H1 (cell line): ENCODE results near the gene KIF26B. TPM values are rescaled to one million over a fixed set of nuclear protein-coding genes. Genes with fewer than 3 reads are reported as not detected.

Experiments used
- CTCF ChIA-PET: fragments of 300-600 bp; sonication (Branson Sonifier 250); formaldehyde crosslinking; loops from one replicate; lab custom pipeline; 2021; ENCODE audit not compliant: partially characterized antibody; lab: Charles Lee
- POLR2A ChIA-PET: fragments of 300-600 bp; sonication (Branson Sonifier 250); formaldehyde crosslinking; loops from one replicate; lab custom pipeline; 2021; ENCODE audit warnings: inconsistent platforms; ENCODE audit not compliant: partially characterized antibody; lab: Charles Lee
- DNase-seq, 2 experiments: peaks; one replicate each; pipeline versions ENCODE4 v3.0.0 to v3.0.0-alpha.2; 2010 to 2022; ENCODE audit warnings: low spot score in 2 of 2, low read depth in 1 of 2, mixed read lengths in 1 of 2
- FAIRE-seq: peaks from 2 replicates; lab custom pipeline; 2011; peaks lifted over from hg19 to GRCh38; lab: Jason Lieb, UNC
- H2AFZ ChIP-seq: 2 replicates; pipeline ENCODE4 v1.8.1; 2012; ENCODE audit warnings: low read length, inconsistent platforms
- H2AK5ac ChIP-seq: 2 replicates; pipeline ENCODE4 v1.6.1; 2013; ENCODE audit warnings: low read depth, low read length
- H2BK120ac ChIP-seq: replicated peaks from 2 replicates; pipeline ENCODE3; 2013; ENCODE audit warnings: low read depth, low read length, inconsistent platforms
- H2BK12ac ChIP-seq: 2 replicates; pipeline ENCODE4 v1.6.1; 2013; ENCODE audit warnings: low read depth, low read length
- H2BK15ac ChIP-seq: 2 replicates; pipeline ENCODE4 v1.6.1; 2013; ENCODE audit warnings: low read length
- H2BK20ac ChIP-seq: 2 replicates; pipeline ENCODE4 v1.6.1; 2013; ENCODE audit warnings: low read length
- H2BK5ac ChIP-seq: 2 replicates; pipeline ENCODE4 v1.6.1; 2013; ENCODE audit warnings: low read depth, low read length
- H3K14ac ChIP-seq: 2 replicates; pipeline ENCODE4 v1.6.1; 2013; ENCODE audit warnings: inconsistent platforms; ENCODE audit not compliant: insufficient read length
- H3K18ac ChIP-seq: 2 replicates; pipeline ENCODE4 v1.6.1; 2013; ENCODE audit warnings: low read length; ENCODE audit errors: extremely low read depth
- H3K23ac ChIP-seq: 2 replicates; pipeline ENCODE4 v1.6.1; 2013; ENCODE audit warnings: inconsistent platforms; ENCODE audit not compliant: insufficient read length
- H3K23me2 ChIP-seq: 2 replicates; pipeline ENCODE4 v1.6.1; 2013; ENCODE audit warnings: low read depth, low read length
- H3K27ac ChIP-seq: 2 replicates; pipeline ENCODE4 v1.6.1; 2011; ENCODE audit warnings: low read depth, low read length, inconsistent platforms
- H3K27me3 ChIP-seq, 4 experiments: replicated peaks in 1 of 4; 1 replicate in 1 of 4; 2 replicates in 3 of 4; pipeline versions ENCODE4 v1.6.1 to v1.8.1; 2011 to 2013; ENCODE audit warnings: low read length in 3 of 4, mild to moderate bottlenecking in 3 of 4, inconsistent platforms in 2 of 4, mixed read lengths in 2 of 4, moderate library complexity in 1 of 4; ENCODE audit not compliant: control insufficient read depth in 3 of 4, insufficient read depth in 3 of 4; ENCODE audit errors: extremely low read depth in 1 of 4
- H3K36me3 ChIP-seq, 4 experiments: 2 replicates each; pipeline versions ENCODE4 v1.6.1 to v1.8.1; 2011 to 2013; ENCODE audit warnings: mild to moderate bottlenecking in 4 of 4, low read length in 3 of 4, moderate library complexity in 2 of 4, control low read depth in 1 of 4, inconsistent platforms in 1 of 4; ENCODE audit not compliant: insufficient read depth in 4 of 4, control insufficient read depth in 2 of 4
- H3K4ac ChIP-seq: replicated peaks from 2 replicates; pipeline ENCODE3; 2013; ENCODE audit warnings: low read length, low read depth, mixed read lengths, inconsistent platforms; ENCODE audit not compliant: insufficient read length
- H3K4me1 ChIP-seq, 4 experiments: replicated peaks in 1 of 4; 1 replicate in 1 of 4; 2 replicates in 3 of 4; pipeline versions ENCODE4 v1.6.1 to v1.8.1; 2011 to 2013; ENCODE audit warnings: low read length in 3 of 4, inconsistent platforms in 2 of 4, mixed read lengths in 1 of 4; ENCODE audit not compliant: insufficient read depth in 4 of 4, control insufficient read depth in 3 of 4
- H3K4me2 ChIP-seq, 2 experiments: 2 replicates each; pipeline versions ENCODE4 v1.6.1 to v1.8.1; 2011 to 2013; ENCODE audit warnings: low read depth in 2 of 2, low read length in 2 of 2, control low read depth in 1 of 2, inconsistent platforms in 1 of 2, mild to moderate bottlenecking in 1 of 2; ENCODE audit not compliant: insufficient read depth in 1 of 2
- H3K4me3 ChIP-seq, 4 experiments: fragments of 200-600, 300-600 bp in 1 of 4; sonication (generic), shearing (Covaris generic), sonication (Bioruptor Twin) in 1 of 4; 2 replicates each; pipeline versions ENCODE4 v1.5.1 to v1.8.1; 2011 to 2016; ENCODE audit warnings: low read length in 4 of 4, low read depth in 3 of 4, control low read depth in 2 of 4, inconsistent platforms in 2 of 4, mild to moderate bottlenecking in 2 of 4, mixed read lengths in 1 of 4, moderate library complexity in 1 of 4; ENCODE audit not compliant: insufficient read depth in 2 of 4; ENCODE audit errors: extremely low read depth in 1 of 4
- H3K56ac ChIP-seq: replicated peaks from 2 replicates; pipeline ENCODE3; 2013; ENCODE audit warnings: low read depth, mild to moderate bottlenecking, mixed read lengths, low read length, inconsistent platforms; ENCODE audit not compliant: insufficient read length
- H3K79me1 ChIP-seq: 2 replicates; pipeline ENCODE4 v1.6.1; 2013; ENCODE audit warnings: low read depth, low read length, control low read depth
- H3K79me2 ChIP-seq, 2 experiments: 2 replicates each; pipeline versions ENCODE4 v1.6.1 to v1.8.1; 2012 to 2013; ENCODE audit warnings: low read length in 2 of 2, mild to moderate bottlenecking in 2 of 2, inconsistent platforms in 1 of 2; ENCODE audit not compliant: insufficient read depth in 2 of 2, control insufficient read depth in 1 of 2
- H3K9ac ChIP-seq, 4 experiments: replicated peaks in 1 of 4; 1 replicate in 1 of 4; 2 replicates in 3 of 4; pipeline versions ENCODE4 v1.6.1 to v1.8.1; 2011 to 2013; ENCODE audit warnings: low read depth in 3 of 4, low read length in 3 of 4, control low read depth in 2 of 4, mild to moderate bottlenecking in 2 of 4, moderate library complexity in 2 of 4, inconsistent platforms in 1 of 4; ENCODE audit errors: extremely low read depth in 1 of 4
- H3K9me3 ChIP-seq, 2 experiments: 2 replicates each; pipeline versions ENCODE4 v1.6.1 to v1.8.1; 2012 to 2013; ENCODE audit warnings: mild to moderate bottlenecking in 2 of 2, moderate library complexity in 2 of 2, control low read depth in 1 of 2, inconsistent platforms in 1 of 2, low read depth in 1 of 2, low read length in 1 of 2, mixed read lengths in 1 of 2; ENCODE audit not compliant: insufficient read depth in 2 of 2
- H4K20me1 ChIP-seq, 2 experiments: replicated peaks in 1 of 2; 2 replicates each; pipeline versions ENCODE3 to v1.8.1; 2011 to 2013; ENCODE audit warnings: inconsistent platforms in 2 of 2, low read length in 2 of 2, mild to moderate bottlenecking in 1 of 2; ENCODE audit not compliant: insufficient read depth in 2 of 2, control insufficient read depth in 1 of 2
- H4K5ac ChIP-seq: 2 replicates; pipeline ENCODE4 v1.6.1; 2013; ENCODE audit warnings: low read length, low read depth, mixed read lengths, inconsistent platforms; ENCODE audit not compliant: insufficient read length
- H4K8ac ChIP-seq: 2 replicates; pipeline ENCODE4 v1.8.0; 2013; ENCODE audit warnings: mild to moderate bottlenecking, moderate library complexity, low read length, inconsistent platforms; ENCODE audit not compliant: insufficient read depth; ENCODE audit errors: extremely low read depth
- H4K91ac ChIP-seq: replicated peaks from 2 replicates; pipeline ENCODE3; 2013; ENCODE audit warnings: low read length, mixed read lengths, inconsistent platforms; ENCODE audit not compliant: insufficient read length
- CEBPB ChIP-seq: IDR thresholded peaks from 2 replicates; pipeline ENCODE4 v1.6.1; 2012; ENCODE audit warnings: low read depth, low read length
- CHD1 ChIP-seq: IDR thresholded peaks from 2 replicates; pipeline ENCODE4 v1.6.1; 2012; ENCODE audit warnings: low read depth, low read length, improper control_type of control experiment
- CREB1 ChIP-seq: IDR thresholded peaks from 2 replicates; pipeline ENCODE4 v1.6.1; 2012; ENCODE audit warnings: inconsistent platforms
- EGR1 ChIP-seq: IDR thresholded peaks from 2 replicates; pipeline ENCODE4 v1.6.1; 2011; ENCODE audit warnings: low read depth, low read length, borderline replicate concordance
- GABPA ChIP-seq: IDR thresholded peaks from 2 replicates; pipeline ENCODE4 v1.6.1; 2011; ENCODE audit warnings: mild to moderate bottlenecking, low read length, moderate library complexity, borderline replicate concordance; ENCODE audit not compliant: insufficient read depth
- PHF8 ChIP-seq: fragments of 200-600 bp; sonication (generic); conservative IDR thresholded peaks from 2 replicates; pipeline ENCODE4 v1.7.1; 2012; ENCODE audit warnings: low read depth, mild to moderate bottlenecking, inconsistent platforms, low read length, moderate library complexity
- RAD21 ChIP-seq, 2 experiments: IDR thresholded peaks in 1 of 2; conservative IDR thresholded peaks in 1 of 2; 2 replicates each; pipeline ENCODE4 v1.6.1; 2011; ENCODE audit warnings: low read depth in 2 of 2, low read length in 2 of 2, improper control_type of control experiment in 1 of 2, inconsistent platforms in 1 of 2, mild to moderate bottlenecking in 1 of 2, moderate library complexity in 1 of 2
- RFX5 ChIP-seq: IDR thresholded peaks from 2 replicates; pipeline ENCODE4 v1.6.1; 2011; ENCODE audit warnings: low read depth, low read length, improper control_type of control experiment, borderline replicate concordance
- SAP30 ChIP-seq: fragments of 300-600 bp; sonication (generic); IDR thresholded peaks from 2 replicates; pipeline ENCODE4 v1.7.1; 2012; ENCODE audit warnings: low read length, moderate library complexity, mild to moderate bottlenecking, inconsistent platforms; ENCODE audit not compliant: insufficient read depth, insufficient replicate concordance
- SIN3A ChIP-seq, 2 experiments: IDR thresholded peaks in 1 of 2; conservative IDR thresholded peaks in 1 of 2; 2 replicates each; pipeline ENCODE4 v1.6.1; 2011 to 2012; ENCODE audit warnings: low read length in 2 of 2, improper control_type of control experiment in 1 of 2, low read depth in 1 of 2, mild to moderate bottlenecking in 1 of 2
- SIX5 ChIP-seq: IDR thresholded peaks from 2 replicates; pipeline ENCODE4 v1.6.1; 2011; ENCODE audit warnings: mild to moderate bottlenecking, low read depth, low read length
- SP1 ChIP-seq: IDR thresholded peaks from 2 replicates; pipeline ENCODE4 v1.6.1; 2011; ENCODE audit warnings: low read depth, low read length
- SP2 ChIP-seq: IDR thresholded peaks from 2 replicates; pipeline ENCODE4 v1.6.1; 2012; ENCODE audit warnings: mild to moderate bottlenecking, low read length, inconsistent platforms
- SP4 ChIP-seq: IDR thresholded peaks from 2 replicates; pipeline ENCODE4 v1.6.1; 2012; ENCODE audit warnings: low read length, inconsistent platforms
- WGBS, 2 experiments: shearing (Covaris generic) in 1 of 2; methylation state at CpG; one replicate each; pipeline versions ENCODE4 v1.1.6 to v1.1.7; 2013 to 2015; ENCODE audit warnings: low lambda C conversion rate in 2 of 2, mixed read lengths in 2 of 2, inconsistent platforms in 1 of 2, low coverage in 1 of 2, missing lambda C conversion rate in 1 of 2; ENCODE audit not compliant: insufficient replicate concordance in 2 of 2, insufficient coverage in 1 of 2, insufficient read length in 1 of 2; ENCODE audit errors: extremely low coverage in 1 of 2, missing lambda C conversion rate in 1 of 2; 5-methylcytosine and 5-hydroxymethylcytosine counted together
- polyA plus RNA-seq, 7 experiments: library from polyadenylated mRNA; depleted of rRNA in 3 of 7; stranded (reverse) in 5 of 7; unstranded in 2 of 7; fragments of >200 nt in 5 of 7; fragments of 200-250 nt in 2 of 7; gene quantifications; 1 replicate in 5 of 7; 2 replicates in 1 of 7; 4 replicates in 1 of 7; pipeline versions ENCODE4 v1.2.1 to v1.2.3, GENCODE V29; 2011 to 2013; ENCODE audit warnings: missing spikeins in 2 of 7, mixed read lengths in 2 of 7
- total RNA-seq: library from RNA; stranded (reverse); fragmentation: NEBNext Ultra II Directional; extraction: Animal tissue kit (Norgen Biotek cat#: 25700); gene quantifications from 2 replicates; pipeline ENCODE4 v1.2.1, GENCODE V29; 2021
- TF ChIP-seq, protein P1 (sequence below): IDR thresholded peaks from 2 replicates; pipeline ENCODE4 v1.6.1; 2012; ENCODE audit warnings: inconsistent platforms

KIF26B gene
- total and polyA plus RNA-seq, 2 of the 8 experiments (the other 6 are each of a cell fraction or from before 2014, with no cell fraction given), result 0.06 to 0.28 TPM

DNA sequence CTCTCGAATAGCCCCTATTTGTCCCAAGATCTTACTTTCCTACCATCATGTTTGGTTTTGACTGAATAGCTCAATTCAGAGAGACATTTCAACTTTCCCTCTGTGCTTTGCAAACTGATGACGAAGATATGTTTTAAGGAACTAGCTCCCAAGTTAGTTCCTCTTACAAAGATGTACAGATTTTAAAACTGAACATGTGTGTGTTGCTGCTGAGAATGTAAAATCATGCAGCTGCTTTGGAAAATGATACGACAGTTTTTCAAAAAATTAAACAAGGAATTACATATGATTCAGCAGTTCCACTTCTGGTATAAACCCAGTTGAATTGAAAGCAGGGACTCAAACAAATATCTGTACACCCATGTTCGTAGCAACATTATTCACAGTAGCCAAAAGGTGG is 33.6 kb downstream of the KIF26B start:
- H3K9me3 ChIP-seq, result no peaks in the 10 kb centered on the region
- no peak overlapping the region for H2BK120ac ChIP-seq
- no peak overlapping the region for H4K91ac ChIP-seq
- H3K9ac ChIP-seq, result no peak overlapping the region
- H3K4me1 ChIP-seq, result no peaks in the 10 kb centered on the region
- no peaks in the 10 kb centered on the region for H3K79me1 ChIP-seq
- no peak overlapping the region for H4K5ac ChIP-seq
- no peak overlapping the region for H2BK20ac ChIP-seq
- no peak overlapping the region for H2AK5ac ChIP-seq
- H2AFZ ChIP-seq, result no peak overlapping the region
- 86% methylated on average over 4 of the region's 4 CpGs; no CpG with 5 or more reads in 1 of the 2 experiments for WGBS, 2 experiments
- no peak overlapping the region for H2BK5ac ChIP-seq
- H3K79me2 ChIP-seq, result no peaks in the 10 kb centered on the region
- no peak overlapping the region for H3K4me2 ChIP-seq
- no peak overlapping the region for H3K18ac ChIP-seq
- no peak overlapping the region for H4K8ac ChIP-seq
- H3K4ac ChIP-seq, result no peak overlapping the region
- no peak overlapping the region for H3K4me3 ChIP-seq
- H2BK12ac ChIP-seq, result no peak overlapping the region
- no peaks in the 10 kb centered on the region for H3K23me2 ChIP-seq
- no peak overlapping the region for H3K23ac ChIP-seq
- H3K27ac ChIP-seq, result no peak overlapping the region
- CTCF ChIA-PET, result no interaction called here
- DNase-seq (no peak), FAIRE-seq (no peak)
- H3K36me3 ChIP-seq, result no peaks in the 10 kb centered on the region
- no peaks in the 10 kb centered on the region for H3K27me3 ChIP-seq
- no peak overlapping the region for H3K14ac ChIP-seq
- POLR2A ChIA-PET, result no interaction called here
- H2BK15ac ChIP-seq, result no peak overlapping the region
- H4K20me1 ChIP-seq, result no peaks in the 10 kb centered on the region
- H3K56ac ChIP-seq, result no peak overlapping the region
- no peak for TF ChIP-seq SAP30
- TF ChIP-seq SP2, result no peak
- TF ChIP-seq RAD21 (IDR thresholded peaks at IDR 0.05 in 1 of 2, conservative IDR thresholded peaks at IDR 0.05 in 1 of 2; ENCODE audit: low read depth in 2 of 2, low read length in 2 of 2), result no peak
- no peak for TF ChIP-seq CREB1
- no peak for TF ChIP-seq EGR1
- TF ChIP-seq, protein P1, sequence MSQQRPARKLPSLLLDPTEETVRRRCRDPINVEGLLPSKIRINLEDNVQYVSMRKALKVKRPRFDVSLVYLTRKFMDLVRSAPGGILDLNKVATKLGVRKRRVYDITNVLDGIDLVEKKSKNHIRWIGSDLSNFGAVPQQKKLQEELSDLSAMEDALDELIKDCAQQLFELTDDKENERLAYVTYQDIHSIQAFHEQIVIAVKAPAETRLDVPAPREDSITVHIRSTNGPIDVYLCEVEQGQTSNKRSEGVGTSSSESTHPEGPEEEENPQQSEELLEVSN, result no peak
- no peak for TF ChIP-seq RFX5
- TF ChIP-seq GABPA, result no peak
- TF ChIP-seq SIN3A (conservative IDR thresholded peaks at IDR 0.05 in 1 of 2, IDR thresholded peaks at IDR 0.05 in 1 of 2; ENCODE audit: low read depth in 1 of 2, low read length in 2 of 2), result no peak
- no peak for TF ChIP-seq SIX5
- no peak for TF ChIP-seq SP1
- no peak for TF ChIP-seq CEBPB
- TF ChIP-seq PHF8, result no peak
- no peak for TF ChIP-seq CHD1
- TF ChIP-seq SP4, result no peak
